ENCODE results near the gene SH2D2A.

The SH2D2A gene

DNA sequence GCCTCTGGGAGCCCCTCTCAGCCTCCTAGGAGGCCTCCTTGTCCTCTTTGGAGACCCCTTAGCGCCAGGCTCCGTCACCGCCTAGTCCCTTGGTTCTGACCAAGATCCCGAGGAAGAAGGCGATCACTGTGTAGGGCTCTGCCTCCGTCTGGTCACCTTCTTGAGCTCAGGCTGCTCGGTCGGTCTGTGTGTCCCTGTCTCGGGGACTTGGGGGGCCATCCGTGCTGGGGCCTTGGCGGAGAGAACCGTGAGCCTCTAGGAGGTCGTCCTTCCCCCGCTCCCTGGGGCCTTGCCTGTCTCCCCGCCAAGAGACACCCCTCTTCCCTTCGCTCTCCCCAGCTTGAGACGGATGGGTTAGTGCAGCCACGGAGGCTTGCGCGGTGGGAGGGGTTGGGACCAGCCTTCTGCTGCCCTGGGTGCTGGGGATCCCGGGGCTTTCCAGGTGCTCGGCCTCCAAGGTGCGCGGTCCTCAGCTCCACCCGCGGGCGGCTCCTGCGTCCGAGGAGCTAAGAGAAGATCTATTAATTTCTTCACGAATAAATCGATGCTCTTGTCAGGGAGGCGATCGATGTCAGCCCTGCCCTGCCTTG is 43.0 kb upstream of the SH2D2A start:
- Histone ChIP-seq H3K27me3 (ENCODE audit: low read length) (no peaks in the 10 kb centered on the region), H3K4me2 (ENCODE audit: low read depth, low read length, poor library complexity, severe bottlenecking) (no peak overlapping the region), H3K9me3 (ENCODE audit: insufficient read depth, low read length) (no peaks in the 10 kb centered on the region), H3F3A (ENCODE audit: insufficient read depth) (no peaks in the 10 kb centered on the region), H3K4me3 (ENCODE audit: insufficient read depth, low read length, poor library complexity, severe bottlenecking) (no peak overlapping the region), H3K9ac (ENCODE audit: low read length) (no peak overlapping the region), H3K36me3 (ENCODE audit: low read length) (no peaks in the 10 kb centered on the region), H4K20me1 (ENCODE audit: low read depth, low read length) (no peaks in the 10 kb centered on the region), H2AFZ (ENCODE audit: low read depth, low read length, severe bottlenecking) (no peak overlapping the region), H3K27ac (ENCODE audit: low read depth, low read length) (no peak overlapping the region), H3K9me2 (replicated peaks; ENCODE audit: insufficient read depth, low read length) (no peaks in the 10 kb centered on the region), H3K79me2 (ENCODE audit: insufficient read depth, low read length) (no peaks in the 10 kb centered on the region)
- TF ChIP-seq, protein P1, sequence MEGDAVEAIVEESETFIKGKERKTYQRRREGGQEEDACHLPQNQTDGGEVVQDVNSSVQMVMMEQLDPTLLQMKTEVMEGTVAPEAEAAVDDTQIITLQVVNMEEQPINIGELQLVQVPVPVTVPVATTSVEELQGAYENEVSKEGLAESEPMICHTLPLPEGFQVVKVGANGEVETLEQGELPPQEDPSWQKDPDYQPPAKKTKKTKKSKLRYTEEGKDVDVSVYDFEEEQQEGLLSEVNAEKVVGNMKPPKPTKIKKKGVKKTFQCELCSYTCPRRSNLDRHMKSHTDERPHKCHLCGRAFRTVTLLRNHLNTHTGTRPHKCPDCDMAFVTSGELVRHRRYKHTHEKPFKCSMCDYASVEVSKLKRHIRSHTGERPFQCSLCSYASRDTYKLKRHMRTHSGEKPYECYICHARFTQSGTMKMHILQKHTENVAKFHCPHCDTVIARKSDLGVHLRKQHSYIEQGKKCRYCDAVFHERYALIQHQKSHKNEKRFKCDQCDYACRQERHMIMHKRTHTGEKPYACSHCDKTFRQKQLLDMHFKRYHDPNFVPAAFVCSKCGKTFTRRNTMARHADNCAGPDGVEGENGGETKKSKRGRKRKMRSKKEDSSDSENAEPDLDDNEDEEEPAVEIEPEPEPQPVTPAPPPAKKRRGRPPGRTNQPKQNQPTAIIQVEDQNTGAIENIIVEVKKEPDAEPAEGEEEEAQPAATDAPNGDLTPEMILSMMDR (IDR thresholded peaks at IDR 0.05; ENCODE audit: insufficient read depth, low read length, poor library complexity, severe bottlenecking) = no peak
- TF ChIP-seq EZH2phosphoT487 (conservative IDR thresholded peaks at IDR 0.05; ENCODE audit: low read length) = no peak

DNA sequence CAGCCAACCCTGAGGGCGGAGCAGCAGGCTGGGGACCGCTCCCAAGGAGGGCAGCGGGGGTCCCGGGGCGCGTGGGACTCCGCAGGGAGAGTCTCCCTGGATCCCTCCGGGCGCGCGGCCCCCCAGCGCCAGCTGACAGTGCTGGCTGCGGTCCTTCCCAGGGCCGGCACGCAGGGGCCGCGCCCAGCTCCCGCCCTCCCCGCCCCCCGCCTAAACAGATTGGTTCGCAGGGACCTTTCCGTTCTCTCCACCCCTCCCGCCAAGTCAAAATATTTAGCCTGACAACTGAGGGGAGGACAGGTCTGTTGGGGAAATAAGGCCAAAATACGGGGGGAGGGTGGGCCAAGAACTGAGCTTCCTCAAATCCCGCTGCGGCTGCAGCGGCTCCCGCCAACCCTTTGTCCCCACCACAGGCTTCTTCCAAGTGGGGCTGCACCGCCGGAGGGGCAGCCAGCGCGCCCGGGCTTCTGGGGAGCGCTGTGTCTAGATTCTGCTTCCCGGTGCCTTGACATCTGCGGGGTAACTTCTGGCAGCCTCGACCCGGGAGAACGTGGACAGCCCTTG is 42.4 kb upstream of the SH2D2A start, which contains the start of gene INSRR:
Gene INSRR (minus strand): TSS at position 159 of the 564 bp plus-strand sequence. CDS start 496 bp downstream, outside the sequence.
- no peaks in the 10 kb centered on the region for H3K79me2 ChIP-seq (ENCODE audit: insufficient read depth, low read length)
- no peak within 1 kb of the TSS for H3K9ac ChIP-seq (ENCODE audit: low read length)
- no peak within 1 kb of the TSS for H2AFZ ChIP-seq (ENCODE audit: low read depth, low read length, severe bottlenecking)
- TF ChIP-seq, protein P1 (IDR thresholded peaks at IDR 0.05; ENCODE audit: insufficient read depth, low read length, poor library complexity, severe bottlenecking) = no peak
- TF ChIP-seq EZH2phosphoT487 (conservative IDR thresholded peaks at IDR 0.05; ENCODE audit: low read length) = no peak
- H3F3A ChIP-seq (ENCODE audit: insufficient read depth) = no peaks in the 10 kb centered on the region
- H3K4me3 ChIP-seq (ENCODE audit: insufficient read depth, low read length, poor library complexity, severe bottlenecking) = no peak within 1 kb of the TSS
- no peak within 1 kb of the TSS for H3K27ac ChIP-seq (ENCODE audit: low read depth, low read length)
- H3K9me3 ChIP-seq (ENCODE audit: insufficient read depth, low read length) = no peaks in the 10 kb centered on the region
- no peak within 1 kb of the TSS for H3K4me2 ChIP-seq (ENCODE audit: low read depth, low read length, poor library complexity, severe bottlenecking)
- H3K9me2 ChIP-seq (replicated peaks; ENCODE audit: insufficient read depth, low read length) = no peaks in the 10 kb centered on the region
- H3K36me3 ChIP-seq (ENCODE audit: low read length) = no peaks in the 10 kb centered on the region
- H3K27me3 ChIP-seq (ENCODE audit: low read length) = no peaks in the 10 kb centered on the region
- H4K20me1 ChIP-seq (ENCODE audit: low read depth, low read length) = no peaks in the 10 kb centered on the region

DNA sequence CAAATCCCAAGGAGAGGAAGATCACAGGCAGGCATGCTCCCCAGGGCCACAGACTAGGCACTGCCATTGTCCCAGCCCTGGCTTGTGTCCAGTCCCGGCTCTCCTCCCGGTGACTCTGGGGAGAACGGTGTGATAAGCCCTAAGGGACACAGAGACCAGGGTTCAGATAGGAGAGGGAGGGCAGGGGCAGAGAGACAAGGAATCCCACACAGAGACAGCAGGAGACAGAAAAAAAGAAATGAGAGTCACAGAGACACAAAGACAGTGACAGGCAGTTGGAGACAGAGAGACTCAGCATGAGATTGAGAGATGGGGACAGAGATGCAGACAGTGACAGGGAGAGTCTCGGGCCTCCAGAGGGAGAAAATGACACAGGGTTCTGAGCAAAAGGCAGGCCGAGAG is 41.9 kb upstream of the SH2D2A start:
- Histone ChIP-seq H3K36me3 (ENCODE audit: low read length) (no peaks in the 10 kb centered on the region), H3K27me3 (ENCODE audit: low read length) (no peaks in the 10 kb centered on the region), H2AFZ (ENCODE audit: low read depth, low read length, severe bottlenecking) (no peak overlapping the region), H3K9me2 (replicated peaks; ENCODE audit: insufficient read depth, low read length) (no peaks in the 10 kb centered on the region), H3K79me2 (ENCODE audit: insufficient read depth, low read length) (no peaks in the 10 kb centered on the region), H3K4me2 (ENCODE audit: low read depth, low read length, poor library complexity, severe bottlenecking) (no peak overlapping the region), H3K27ac (ENCODE audit: low read depth, low read length) (no peak overlapping the region), H3K4me3 (ENCODE audit: insufficient read depth, low read length, poor library complexity, severe bottlenecking) (no peak overlapping the region), H3F3A (ENCODE audit: insufficient read depth) (no peaks in the 10 kb centered on the region), H4K20me1 (ENCODE audit: low read depth, low read length) (no peaks in the 10 kb centered on the region), H3K9me3 (ENCODE audit: insufficient read depth, low read length) (no peaks in the 10 kb centered on the region), H3K9ac (ENCODE audit: low read length) (no peak overlapping the region)
- no peak for TF ChIP-seq EZH2phosphoT487 (conservative IDR thresholded peaks at IDR 0.05; ENCODE audit: low read length)
- TF ChIP-seq, protein P1 (IDR thresholded peaks at IDR 0.05; ENCODE audit: insufficient read depth, low read length, poor library complexity, severe bottlenecking) = no peak

All from SU-DHL-6 (cell line).